Cortex of kidney (tissue), 1 donor: Measurements from ENCODE around the gene FLVCR2.

ENCODE experiments used
- DNase-seq: peaks from one replicate; lab custom pipeline; 2025; lab: John Stamatoyannopoulos, UW

Gene FLVCR2

GRCh38 chr14:75558440-75558839, 20.0 kb upstream of the FLVCR2 start:
- DNase-seq, result no peak

- DNase-seq, result no peak
Measured at GRCh38 chr14:75559045-75559444, 19.4 kb upstream of the FLVCR2 start.

GRCh38 chr14:75559451-75560222, 18.8 kb upstream of the FLVCR2 start:
- DNase-seq, result no peak

GRCh38 chr14:75561013-75561432, 17.4 kb upstream of the FLVCR2 start:
- DNase-seq, result no peak

GRCh38 chr14:75562089-75562488, 16.3 kb upstream of the FLVCR2 start:
- no peak for DNase-seq

- DNase-seq, result no peak
Measured at GRCh38 chr14:75562489-75562888, 15.9 kb upstream of the FLVCR2 start.

GRCh38 chr14:75563931-75564330, 14.5 kb upstream of the FLVCR2 start:
- no peak for DNase-seq

- DNase-seq, result no peak
Measured at GRCh38 chr14:75565056-75565455, 13.4 kb upstream of the FLVCR2 start.

GRCh38 chr14:75566321-75566720, 12.1 kb upstream of the FLVCR2 start:
- DNase-seq, result no peak

GRCh38 chr14:75566752-75567151, 11.7 kb upstream of the FLVCR2 start:
- DNase-seq, result no peak

- DNase-seq, result no peak
Measured at GRCh38 chr14:75568140-75568539, 10.3 kb upstream of the FLVCR2 start.

- no peak for DNase-seq
Measured at GRCh38 chr14:75568791-75569190, 9.6 kb upstream of the FLVCR2 start.

GRCh38 chr14:75570797-75571196, 7.6 kb upstream of the FLVCR2 start:
- DNase-seq, result no peak

- no peak for DNase-seq
Measured at GRCh38 chr14:75572104-75572503, 6.3 kb upstream of the FLVCR2 start.

- no peak for DNase-seq
Measured at GRCh38 chr14:75577090-75577489, 1.3 kb upstream of the FLVCR2 start.

GRCh38 chr14:75577729-75578101, 705 bp upstream of the FLVCR2 start:
- no peak for DNase-seq

GRCh38 chr14:75578786-75579337, 442 bp downstream of the FLVCR2 start:
- no peak for DNase-seq

- DNase-seq, result no peak
Measured at GRCh38 chr14:75579338-75579864, 981 bp downstream of the FLVCR2 start.

GRCh38 chr14:75579882-75580281, 1.5 kb downstream of the FLVCR2 start:
- no peak for DNase-seq

- DNase-seq, result no peak
Measured at GRCh38 chr14:75587388-75587787, 9.0 kb downstream of the FLVCR2 start.

- DNase-seq, result no peak
Measured at GRCh38 chr14:75589931-75590330, 11.5 kb downstream of the FLVCR2 start.

GRCh38 chr14:75591331-75591946, 13.0 kb downstream of the FLVCR2 start:
- DNase-seq, result no peak

- DNase-seq, result no peak
Measured at GRCh38 chr14:75591987-75592575, 13.7 kb downstream of the FLVCR2 start.
